H1 (cell line): Measurements from ENCODE around the gene DUSP10. TPM values are rescaled to one million over a fixed set of nuclear protein-coding genes. Genes with fewer than 3 reads are reported as not detected.

ENCODE experiments used
- ASH2L ChIP-seq: fragments of 200-600, 300-600 bp; sonication (generic); IDR thresholded peaks from one replicate; pipeline ENCODE4 v1.7.1; 2017; ENCODE audit warnings: low read length
- CBX8 ChIP-seq: fragments of 300-800, 300-1000 bp; sonication (generic); IDR thresholded peaks from 2 replicates; pipeline ENCODE4 v1.7.1; 2016; ENCODE audit warnings: low read depth, low read length, borderline replicate concordance
- HDAC2 ChIP-seq, 2 experiments: fragments of 300-600 bp in 1 of 2; sonication (generic) in 1 of 2; IDR thresholded peaks; 2 replicates each; pipeline ENCODE4 v1.6.1; 2011 to 2012; ENCODE audit warnings: low read depth in 2 of 2, low read length in 2 of 2, mild to moderate bottlenecking in 2 of 2, moderate library complexity in 2 of 2, borderline replicate concordance in 1 of 2, inconsistent platforms in 1 of 2
- JUND ChIP-seq: IDR thresholded peaks from 2 replicates; pipeline ENCODE4 v1.6.1; 2011; ENCODE audit warnings: mild to moderate bottlenecking, improper control_type of control experiment, low read length
- KDM1A ChIP-seq: fragments of 200-600, 300-600 bp; sonication (generic); IDR thresholded peaks from 2 replicates; pipeline ENCODE4 v1.7.1; 2016; ENCODE audit warnings: mild to moderate bottlenecking, low read length, borderline replicate concordance
- POLR2A ChIP-seq, 2 experiments: IDR thresholded peaks; 1 replicate in 1 of 2; 2 replicates in 1 of 2; pipeline ENCODE4 v1.6.1; 2011; ENCODE audit warnings: low read depth in 2 of 2, low read length in 2 of 2, mild to moderate bottlenecking in 2 of 2; ENCODE audit errors: control extremely low read depth in 1 of 2
- POLR2AphosphoS5 ChIP-seq: IDR thresholded peaks from 2 replicates; pipeline ENCODE4 v1.6.1; 2011; ENCODE audit warnings: low read depth, low read length
- SIRT6 ChIP-seq: IDR thresholded peaks from one replicate; pipeline ENCODE4 v1.7.1; 2012; ENCODE audit warnings: low read length, inconsistent platforms
- SP2 ChIP-seq: IDR thresholded peaks from 2 replicates; pipeline ENCODE4 v1.6.1; 2012; ENCODE audit warnings: mild to moderate bottlenecking, low read length, inconsistent platforms
- TAF7 ChIP-seq: optimal IDR thresholded peaks from 2 replicates; pipeline ENCODE3; 2011; ENCODE audit warnings: low read depth, mild to moderate bottlenecking, inconsistent platforms, low read length, moderate library complexity, borderline replicate concordance
- TEAD4 ChIP-seq: IDR thresholded peaks from 2 replicates; pipeline ENCODE4 v1.6.1; 2012; ENCODE audit warnings: low read depth, low read length, inconsistent platforms, mixed read lengths
- polyA plus RNA-seq, 7 experiments: library from polyadenylated mRNA; depleted of rRNA in 3 of 7; stranded (reverse) in 5 of 7; unstranded in 2 of 7; fragments of >200 nt in 5 of 7; fragments of 200-250 nt in 2 of 7; gene quantifications; 1 replicate in 5 of 7; 2 replicates in 1 of 7; 4 replicates in 1 of 7; pipeline versions ENCODE4 v1.2.1 to v1.2.3, GENCODE V29; 2011 to 2013; ENCODE audit warnings: missing spikeins in 2 of 7, mixed read lengths in 2 of 7
- total RNA-seq: library from RNA; stranded (reverse); fragmentation: NEBNext Ultra II Directional; extraction: Animal tissue kit (Norgen Biotek cat#: 25700); gene quantifications from 2 replicates; pipeline ENCODE4 v1.2.1, GENCODE V29; 2021

Gene DUSP10
- total and polyA plus RNA-seq, 2 of the 8 experiments (the other 6 are each of a cell fraction or from before 2014, with no cell fraction given) = 1.2 TPM

GRCh38 chr1:221655766-221656305 lies 86.1 kb downstream of the DUSP10 start (continued):
- TF ChIP-seq SP2 (no peak), JUND (no peak), ASH2L (no peak), HDAC2 (IDR thresholded peaks at IDR 0.05; ENCODE audit: borderline replicate concordance in 1 of 2, low read depth in 2 of 2, low read length in 2 of 2) (no peak), CBX8 (no peak), KDM1A (no peak), SIRT6 (no peak), POLR2AphosphoS5 (no peak), TAF7 (no peak), POLR2A (IDR thresholded peaks at IDR 0.05; ENCODE audit: control extremely low read depth in 1 of 2, low read depth in 2 of 2, low read length in 2 of 2) (no peak), TEAD4 (no peak)
